Activated naive CD8-positive, alpha-beta T cell treated with anti-CD3 and anti-CD28 coated beads, Interleukin-2, amount 10 ng/mL, durations not matched to agents 7 days and 5 days (primary cell): ENCODE data around the gene ANKRD11. TPM values are rescaled to one million over a fixed set of nuclear protein-coding genes. Genes with fewer than 3 reads are reported as not detected.
"Not testable (repeated sequence)": the region's sequence is repeated elsewhere in the genome, so short reads cannot be mapped to it uniquely, and the experiment has no call there.

Experiments used
- ATAC-seq: fragments of 150-1000 bp; cut with Tn5 transposase; one replicate; pipeline ENCODE4 v1.10.0; 2021; ENCODE audit warnings: low read depth, moderate library complexity
- POLR2A ChIA-PET: fragments of 350-600 bp; sonication (Branson Sonifier 250); formaldehyde crosslinking; loops from one replicate; lab custom pipeline; 2021; ENCODE audit warnings: antibody characterized with exemption; lab: Charles Lee
- DNase-seq: peaks from one replicate; pipeline ENCODE4 v3.0.0; 2021
- H3K27ac Mint-ChIP-seq: one replicate; pipeline ENCODE4 v1.8.0; 2022; ENCODE audit warnings: mild to moderate bottlenecking, mixed read lengths
- H3K27me3 Mint-ChIP-seq: one replicate; pipeline ENCODE4 v1.8.0; 2022; ENCODE audit warnings: mild to moderate bottlenecking, moderate library complexity, mixed read lengths
- H3K36me3 Mint-ChIP-seq: one replicate; pipeline ENCODE4 v1.8.0; 2021; ENCODE audit warnings: mild to moderate bottlenecking, mixed read lengths
- H3K4me1 Mint-ChIP-seq: one replicate; pipeline ENCODE4 v1.8.0; 2021; ENCODE audit warnings: mixed read lengths
- H3K4me3 Mint-ChIP-seq: one replicate; pipeline ENCODE4 v1.8.0; 2022; ENCODE audit warnings: mild to moderate bottlenecking, moderate library complexity, mixed read lengths
- H3K9me3 Mint-ChIP-seq: one replicate; pipeline ENCODE4 v1.8.0; 2021; ENCODE audit warnings: mixed read lengths
- total RNA-seq, 2 experiments: library from RNA; stranded (reverse); gene quantifications; one replicate each; pipeline ENCODE4 v1.2.3, GENCODE V29; 2021

Gene ANKRD11
- total RNA-seq, 2 experiments from 2014 or later = 213 to 217 TPM

- H3K36me3 Mint-ChIP-seq = peaks cover 3% of the 10 kb centered on the region
- H3K27ac Mint-ChIP-seq = peak overlapping the region; percentile 74
- peak; percentile 90 for ATAC-seq
- POLR2A ChIA-PET = interaction anchor here (0.5 to 1.1 kb wide), 3 partner anchors 19 to 64 kb away, joined by 3 read pairs; no protein-coding TSS in a partner anchor
- H3K4me3 Mint-ChIP-seq = peak overlapping the region; percentile 70
- no peaks in the 10 kb centered on the region for H3K27me3 Mint-ChIP-seq
- peak; percentile 50 for DNase-seq
- no peaks in the 10 kb centered on the region for H3K9me3 Mint-ChIP-seq
- H3K4me1 Mint-ChIP-seq = peaks cover 48% of the 10 kb centered on the region
These were observed 107.0 kb downstream of the ANKRD11 start for GRCh38 chr16:89383095-89384003.

GRCh38 chr16:89382555-89382954, 107.8 kb downstream of the ANKRD11 start:
- not testable (repeated sequence) for DNase-seq, H3K27me3 Mint-ChIP-seq, H3K36me3 Mint-ChIP-seq, H3K9me3 Mint-ChIP-seq, ATAC-seq
- peaks cover 48% of the 10 kb centered on the region for H3K4me1 Mint-ChIP-seq
- H3K27ac Mint-ChIP-seq = peak overlapping the region; percentile 74
- peak overlapping the region; percentile 70 for H3K4me3 Mint-ChIP-seq
- POLR2A ChIA-PET = interaction anchor here (0.7 kb wide), 1 partner anchor 18 kb away, joined by 3 read pairs; no protein-coding TSS in a partner anchor

GRCh38 chr16:89381788-89382187, 108.6 kb downstream of the ANKRD11 start:
- peak overlapping the region; percentile 21 for H3K27ac Mint-ChIP-seq
- peaks cover 50% of the 10 kb centered on the region for H3K4me1 Mint-ChIP-seq
- DNase-seq (no peak), ATAC-seq (no peak)
- no peaks in the 10 kb centered on the region for H3K27me3 Mint-ChIP-seq
- POLR2A ChIA-PET = interaction anchor here (0.7 kb wide), 1 partner anchor 13 kb away, joined by 3 read pairs; no protein-coding TSS in a partner anchor
- no peaks in the 10 kb centered on the region for H3K9me3 Mint-ChIP-seq
- peaks cover 13% of the 10 kb centered on the region for H3K36me3 Mint-ChIP-seq
- H3K4me3 Mint-ChIP-seq = no peak overlapping the region

- Mint-ChIP-seq H3K27ac (no peak overlapping the region), H3K4me3 (no peak overlapping the region), H3K9me3 (peaks cover 2% of the 10 kb centered on the region), H3K4me1 (peaks cover 52% of the 10 kb centered on the region), H3K36me3 (peaks cover 21% of the 10 kb centered on the region), H3K27me3 (no peaks in the 10 kb centered on the region)
- ATAC-seq = no peak
- POLR2A ChIA-PET = interaction anchor here (1.7 kb wide), 1 partner anchor 20 kb away, joined by 3 read pairs; no protein-coding TSS in a partner anchor
- DNase-seq = no peak
These were observed 109.7 kb downstream of the ANKRD11 start for GRCh38 chr16:89380681-89381080.

GRCh38 chr16:89378947-89379771, 111.2 kb downstream of the ANKRD11 start:
- no peak for ATAC-seq
- Mint-ChIP-seq H3K4me3 (no peak overlapping the region), H3K36me3 (peaks cover 21% of the 10 kb centered on the region), H3K9me3 (peaks cover 2% of the 10 kb centered on the region), H3K27me3 (no peaks in the 10 kb centered on the region), H3K4me1 (peaks cover 52% of the 10 kb centered on the region), H3K27ac (no peak overlapping the region)
- no peak for DNase-seq
- POLR2A ChIA-PET = interaction anchor here (0.7 to 1.7 kb wide), 3 partner anchors 10 to 110 kb away, joined by 3 read pairs; no protein-coding TSS in a partner anchor

- Mint-ChIP-seq H3K36me3 (peaks cover 21% of the 10 kb centered on the region), H3K27ac (no peak overlapping the region), H3K4me1 (peaks cover 39% of the 10 kb centered on the region), H3K9me3 (peaks cover 2% of the 10 kb centered on the region), H3K27me3 (no peaks in the 10 kb centered on the region), H3K4me3 (no peak overlapping the region)
- POLR2A ChIA-PET = interaction anchor here (0.7 kb wide), 1 partner anchor 36 kb away, joined by 3 read pairs; no protein-coding TSS in a partner anchor
- DNase-seq = no peak
- no peak for ATAC-seq
These were observed 112.9 kb downstream of the ANKRD11 start for GRCh38 chr16:89377453-89377848.

GRCh38 chr16:89376812-89377452, 113.4 kb downstream of the ANKRD11 start:
- POLR2A ChIA-PET = no interaction called here
- H3K4me1 Mint-ChIP-seq = peaks cover 38% of the 10 kb centered on the region
- peaks cover 21% of the 10 kb centered on the region for H3K36me3 Mint-ChIP-seq
- H3K9me3 Mint-ChIP-seq = peaks cover 2% of the 10 kb centered on the region
- ATAC-seq (no peak), DNase-seq (no peak)
- H3K27me3 Mint-ChIP-seq = no peaks in the 10 kb centered on the region
- H3K4me3 Mint-ChIP-seq = no peak overlapping the region
- peak overlapping the region; percentile 59 for H3K27ac Mint-ChIP-seq

GRCh38 chr16:89375686-89376085, 114.7 kb downstream of the ANKRD11 start:
- ATAC-seq (no peak), DNase-seq (no peak)
- POLR2A ChIA-PET = interaction anchor here (1.1 kb wide), 1 partner anchor 10 kb away, joined by 3 read pairs; no protein-coding TSS in a partner anchor
- Mint-ChIP-seq H3K27me3 (no peaks in the 10 kb centered on the region), H3K4me1 (peaks cover 36% of the 10 kb centered on the region), H3K36me3 (peaks cover 24% of the 10 kb centered on the region), H3K4me3 (no peak overlapping the region), H3K27ac (no peak overlapping the region), H3K9me3 (peaks cover 2% of the 10 kb centered on the region)

- H3K36me3 Mint-ChIP-seq = peaks cover 24% of the 10 kb centered on the region
- H3K27me3 Mint-ChIP-seq = no peaks in the 10 kb centered on the region
- no peak overlapping the region for H3K4me3 Mint-ChIP-seq
- ATAC-seq (no peak), DNase-seq (no peak)
- H3K9me3 Mint-ChIP-seq = peaks cover 2% of the 10 kb centered on the region
- no peak overlapping the region for H3K27ac Mint-ChIP-seq
- peaks cover 38% of the 10 kb centered on the region for H3K4me1 Mint-ChIP-seq
- POLR2A ChIA-PET = interaction anchor here (1.1 kb wide), 1 partner anchor 10 kb away, joined by 3 read pairs; no protein-coding TSS in a partner anchor
These were observed 115.3 kb downstream of the ANKRD11 start for GRCh38 chr16:89375021-89375420.

GRCh38 chr16:89374393-89374960, 115.9 kb downstream of the ANKRD11 start:
- no peak overlapping the region for H3K27ac Mint-ChIP-seq
- POLR2A ChIA-PET = interaction anchor here (1.1 kb wide), 1 partner anchor 11 kb away, joined by 3 read pairs; no protein-coding TSS in a partner anchor
- ATAC-seq (no peak), DNase-seq (no peak)
- peaks cover 2% of the 10 kb centered on the region for H3K9me3 Mint-ChIP-seq
- H3K4me1 Mint-ChIP-seq = peaks cover 38% of the 10 kb centered on the region
- H3K27me3 Mint-ChIP-seq = no peaks in the 10 kb centered on the region
- peaks cover 23% of the 10 kb centered on the region for H3K36me3 Mint-ChIP-seq
- no peak overlapping the region for H3K4me3 Mint-ChIP-seq

- Mint-ChIP-seq H3K4me1 (peaks cover 44% of the 10 kb centered on the region), H3K36me3 (peaks cover 21% of the 10 kb centered on the region), H3K27me3 (no peaks in the 10 kb centered on the region), H3K9me3 (peaks cover 2% of the 10 kb centered on the region), H3K27ac (no peak overlapping the region), H3K4me3 (no peak overlapping the region)
- DNase-seq = no peak
- POLR2A ChIA-PET = no interaction called here
- ATAC-seq = no peak
These were observed 116.8 kb downstream of the ANKRD11 start for GRCh38 chr16:89373355-89374110.
